ENCODE measurements around the gene PPP2CA.
A peak's percentile ranks its signal among the peaks of the same experiment; 100 is the strongest.

Gene PPP2CA

DNA sequence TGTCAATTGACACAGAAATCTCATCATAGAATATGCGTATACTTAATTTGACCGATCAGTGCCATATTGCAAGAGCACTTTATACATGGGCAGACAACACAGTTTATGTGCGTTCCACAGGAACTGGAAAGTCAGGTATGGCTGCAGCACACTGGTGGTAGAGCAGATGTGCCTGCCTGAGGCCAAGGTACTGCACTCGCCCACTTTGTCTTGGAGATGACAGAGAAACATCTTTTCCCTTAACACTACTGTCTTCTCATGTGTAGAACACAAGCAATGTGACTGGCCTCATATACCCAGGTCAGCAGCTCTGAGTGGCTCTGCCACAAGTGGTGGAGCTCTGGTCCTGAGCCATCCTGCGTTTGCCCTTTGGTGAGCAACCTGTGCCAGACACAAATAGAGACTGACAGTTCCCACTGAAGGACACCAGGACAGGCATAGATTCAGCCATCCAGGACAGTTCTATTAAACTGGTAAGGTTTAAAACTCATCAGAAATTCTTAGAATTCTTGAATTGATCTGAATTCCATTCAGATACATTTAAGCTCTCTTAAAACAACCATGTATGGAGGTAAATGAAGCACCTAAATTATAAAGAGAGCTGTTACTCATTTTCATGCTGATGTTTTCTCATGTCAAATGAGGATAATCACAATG is 21.0 kb upstream of the PPP2CA start:
- TF ChIP-seq, protein P1, sequence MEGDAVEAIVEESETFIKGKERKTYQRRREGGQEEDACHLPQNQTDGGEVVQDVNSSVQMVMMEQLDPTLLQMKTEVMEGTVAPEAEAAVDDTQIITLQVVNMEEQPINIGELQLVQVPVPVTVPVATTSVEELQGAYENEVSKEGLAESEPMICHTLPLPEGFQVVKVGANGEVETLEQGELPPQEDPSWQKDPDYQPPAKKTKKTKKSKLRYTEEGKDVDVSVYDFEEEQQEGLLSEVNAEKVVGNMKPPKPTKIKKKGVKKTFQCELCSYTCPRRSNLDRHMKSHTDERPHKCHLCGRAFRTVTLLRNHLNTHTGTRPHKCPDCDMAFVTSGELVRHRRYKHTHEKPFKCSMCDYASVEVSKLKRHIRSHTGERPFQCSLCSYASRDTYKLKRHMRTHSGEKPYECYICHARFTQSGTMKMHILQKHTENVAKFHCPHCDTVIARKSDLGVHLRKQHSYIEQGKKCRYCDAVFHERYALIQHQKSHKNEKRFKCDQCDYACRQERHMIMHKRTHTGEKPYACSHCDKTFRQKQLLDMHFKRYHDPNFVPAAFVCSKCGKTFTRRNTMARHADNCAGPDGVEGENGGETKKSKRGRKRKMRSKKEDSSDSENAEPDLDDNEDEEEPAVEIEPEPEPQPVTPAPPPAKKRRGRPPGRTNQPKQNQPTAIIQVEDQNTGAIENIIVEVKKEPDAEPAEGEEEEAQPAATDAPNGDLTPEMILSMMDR (IDR thresholded peaks at IDR 0.05; ENCODE audit: low read depth, low read length, missing control alignments): no peak
- no peaks in the 10 kb centered on the region for H3K27me3 ChIP-seq (replicated peaks)
- peak overlapping the region; percentile 21 for H3K27ac ChIP-seq
- DNase-seq: no peak
- H3K4me3 ChIP-seq (ENCODE audit: low read depth, low read length): no peak overlapping the region
- H3K36me3 ChIP-seq (replicated peaks): no peaks in the 10 kb centered on the region
- in situ Hi-C loops (cut with HindIII; ENCODE audit: low pct_ligation_motif_present, low sequenced_read_pairs): no loop called here

DNA sequence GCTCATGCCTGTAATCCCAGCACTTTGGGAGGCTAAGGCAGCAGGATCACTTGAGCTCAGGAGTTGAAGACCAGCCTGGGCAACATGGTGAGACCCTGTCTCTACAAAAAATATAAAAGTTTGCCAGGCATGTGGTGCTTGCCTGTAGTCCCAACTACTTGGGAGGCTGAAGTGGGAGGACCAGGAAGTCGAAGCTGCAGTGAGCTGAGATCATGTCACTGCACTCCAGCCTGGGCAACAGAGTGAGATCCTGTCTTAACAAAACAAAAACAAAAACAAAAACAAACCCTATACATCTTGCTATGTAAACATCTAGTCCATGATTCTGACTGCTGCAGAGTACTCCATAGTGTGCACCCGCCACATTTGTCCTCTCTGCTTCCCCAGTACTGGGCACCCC is 19.8 kb upstream of the PPP2CA start:
- Histone ChIP-seq H3K27me3 (replicated peaks) (no peaks in the 10 kb centered on the region), H3K4me3 (ENCODE audit: low read depth, low read length) (no peak overlapping the region), H3K36me3 (replicated peaks) (no peaks in the 10 kb centered on the region), H3K27ac (peak overlapping the region; percentile 10)
- TF ChIP-seq, protein P1 (IDR thresholded peaks at IDR 0.05; ENCODE audit: low read depth, low read length, missing control alignments): no peak
- in situ Hi-C loops (cut with HindIII; ENCODE audit: low pct_ligation_motif_present, low sequenced_read_pairs): no loop called here
- DNase-seq: no peak

DNA sequence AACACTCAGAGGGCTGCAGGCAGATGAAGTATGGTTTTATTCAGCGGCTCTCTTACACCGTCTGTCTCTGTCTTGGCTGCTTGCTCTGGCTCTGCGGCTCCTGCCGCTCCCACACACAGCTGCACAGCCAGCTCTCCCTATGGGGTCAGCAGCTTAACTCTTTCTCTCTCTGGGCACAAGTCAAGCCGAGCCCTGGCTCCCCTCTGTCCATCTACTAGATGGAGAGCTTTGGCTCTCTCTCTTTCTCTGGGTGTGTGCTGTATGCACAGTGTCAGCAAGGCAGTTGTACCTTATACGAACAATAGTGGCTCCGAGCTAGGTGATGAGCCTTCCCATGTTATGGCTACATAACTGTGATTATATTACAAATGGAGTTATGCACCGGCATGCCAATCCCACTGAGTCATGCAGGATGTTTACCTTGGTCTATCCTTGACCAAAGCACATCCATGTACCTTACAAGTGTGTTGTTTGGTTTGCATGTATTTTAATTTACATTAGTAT is 19.3 kb upstream of the PPP2CA start:
- in situ Hi-C loops (cut with HindIII; ENCODE audit: low pct_ligation_motif_present, low sequenced_read_pairs): no loop called here
- DNase-seq: peak; percentile 68
- Histone ChIP-seq H3K27ac (peak overlapping the region; percentile 50), H3K36me3 (replicated peaks) (no peaks in the 10 kb centered on the region), H3K4me3 (ENCODE audit: low read depth, low read length) (peak overlapping the region; percentile 12), H3K27me3 (replicated peaks) (no peaks in the 10 kb centered on the region)
- TF ChIP-seq, protein P1 (IDR thresholded peaks at IDR 0.05; ENCODE audit: low read depth, low read length, missing control alignments): no peak

DNA sequence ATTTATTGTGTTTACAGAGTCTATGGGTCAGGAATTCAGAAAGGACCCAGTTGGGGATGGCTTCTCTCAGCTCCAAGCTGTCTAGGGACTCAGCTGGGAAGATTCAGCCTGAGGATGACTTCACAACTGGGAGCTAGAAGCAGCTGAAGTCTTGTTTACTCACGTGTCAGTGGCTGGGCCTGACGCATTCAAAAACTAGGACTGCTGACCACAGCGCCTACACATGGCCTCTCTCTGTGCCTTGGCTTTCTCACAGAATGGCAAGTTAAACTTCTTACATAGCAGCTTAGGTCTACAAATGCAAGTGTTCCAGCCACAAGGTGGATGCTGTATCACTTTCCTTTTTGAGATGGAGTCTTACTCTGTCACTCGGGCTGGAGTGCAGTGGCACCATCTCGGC is 16.3 kb upstream of the PPP2CA start:
- in situ Hi-C loops (cut with HindIII; ENCODE audit: low pct_ligation_motif_present, low sequenced_read_pairs): no loop called here
- TF ChIP-seq, protein P1 (IDR thresholded peaks at IDR 0.05; ENCODE audit: low read depth, low read length, missing control alignments): peak; percentile 10
- peak; percentile 95 for DNase-seq
- H3K27me3 ChIP-seq (replicated peaks): no peaks in the 10 kb centered on the region
- H3K27ac ChIP-seq: peak overlapping the region; percentile 71
- no peak overlapping the region for H3K4me3 ChIP-seq (ENCODE audit: low read depth, low read length)
- H3K36me3 ChIP-seq (replicated peaks): no peaks in the 10 kb centered on the region

DNA sequence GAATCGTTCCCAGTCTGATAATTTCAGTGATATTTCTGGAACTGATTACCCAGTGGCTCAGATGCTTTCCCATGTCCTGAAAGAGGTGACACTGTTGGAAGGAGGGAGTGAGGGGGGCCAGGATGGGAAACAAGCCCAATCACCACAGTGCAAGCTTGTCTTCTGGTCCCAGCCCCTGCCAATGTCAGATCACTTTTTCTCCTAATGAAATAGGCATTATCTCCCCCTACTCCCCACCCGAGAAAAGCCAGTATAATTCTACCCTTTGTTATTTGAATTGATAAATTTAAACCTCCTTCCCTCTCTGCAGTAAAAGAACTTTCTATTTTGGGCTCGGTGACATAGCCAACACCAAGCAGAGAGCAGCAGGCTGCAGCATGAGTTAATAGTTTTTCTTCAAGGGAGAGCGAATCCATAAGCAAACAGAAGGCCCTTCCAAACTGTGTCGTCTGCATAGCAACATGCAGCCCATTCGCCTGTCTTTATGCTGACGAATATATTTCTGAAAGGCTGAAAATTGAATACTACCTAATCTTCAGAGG is 14.6 kb upstream of the PPP2CA start:
- Histone ChIP-seq H3K4me3 (ENCODE audit: low read depth, low read length) (no peak overlapping the region), H3K36me3 (replicated peaks) (no peaks in the 10 kb centered on the region), H3K27me3 (replicated peaks) (no peaks in the 10 kb centered on the region), H3K27ac (peak overlapping the region; percentile 31)
- TF ChIP-seq, protein P1 (IDR thresholded peaks at IDR 0.05; ENCODE audit: low read depth, low read length, missing control alignments): no peak
- in situ Hi-C loops (cut with HindIII; ENCODE audit: low pct_ligation_motif_present, low sequenced_read_pairs): no loop called here
- DNase-seq: peak; percentile 77

Data from brain microvascular endothelial cell (primary cell).